GM23338 (cell line): ENCODE data around the gene RALGPS1. TPM values are rescaled to one million over a fixed set of nuclear protein-coding genes. Genes with fewer than 3 reads are reported as not detected.
A peak's percentile ranks its signal among the peaks of the same experiment; 100 is the strongest.

Experiments used
- ATAC-seq: fragments of 200-7000 bp; cut with Tn5 transposase; 3 replicates; pipeline ENCODE4 v1.9.1; 2020
- DNase-seq: peaks from one replicate; pipeline ENCODE4 v3.0.0-alpha.2; 2015; ENCODE audit warnings: low spot score
- H2AFZ ChIP-seq: fragments of 200-600 bp; sonication (generic); 2 replicates; pipeline ENCODE4 v1.8.0; 2016; ENCODE audit warnings: antibody characterized with exemption, mild to moderate bottlenecking, moderate library complexity
- H3F3A ChIP-seq: fragments of 200-600 bp; sonication (generic); replicated peaks from 2 replicates; pipeline ENCODE4 v1.8.0; 2017; ENCODE audit warnings: antibody characterized with exemption, mixed run types, low read depth
- H3K27ac ChIP-seq: fragments of 200-600 bp; sonication (generic); 2 replicates; pipeline ENCODE4 v1.6.1; 2016; ENCODE audit warnings: low read depth
- H3K27me3 ChIP-seq: fragments of 200-600 bp; sonication (generic); 2 replicates; pipeline ENCODE4 v1.8.0; 2016; ENCODE audit warnings: mild to moderate bottlenecking, mixed run types, moderate library complexity; ENCODE audit not compliant: insufficient read depth
- H3K36me3 ChIP-seq: fragments of 200-600 bp; sonication (generic); 2 replicates; pipeline ENCODE4 v1.8.0; 2016; ENCODE audit warnings: mild to moderate bottlenecking; ENCODE audit not compliant: insufficient read depth
- H3K4me1 ChIP-seq: fragments of 200-600 bp; sonication (generic); 2 replicates; pipeline ENCODE4 v1.8.0; 2016; ENCODE audit warnings: mild to moderate bottlenecking, moderate library complexity; ENCODE audit not compliant: insufficient read depth
- H3K4me2 ChIP-seq: fragments of 200-600 bp; sonication (generic); 2 replicates; pipeline ENCODE4 v1.7.1; 2017; ENCODE audit warnings: mixed run types
- H3K4me3 ChIP-seq: fragments of 200-600 bp; sonication (generic); 2 replicates; pipeline ENCODE4 v1.6.1; 2016; ENCODE audit warnings: mixed run types
- H3K79me2 ChIP-seq: fragments of 200-600 bp; sonication (generic); replicated peaks from 2 replicates; pipeline ENCODE4 v1.8.0; 2017; ENCODE audit warnings: mild to moderate bottlenecking; ENCODE audit not compliant: insufficient read depth
- H3K9me2 ChIP-seq: fragments of 200-600 bp; sonication (generic); 2 replicates; pipeline ENCODE4 v1.8.0; 2017; ENCODE audit not compliant: insufficient read depth
- H4K20me1 ChIP-seq: fragments of 200-600 bp; sonication (generic); replicated peaks from 2 replicates; pipeline ENCODE4 v1.8.0; 2017; ENCODE audit warnings: mild to moderate bottlenecking; ENCODE audit not compliant: insufficient read depth
- H3K27ac Mint-ChIP-seq: 2 replicates; pipeline ENCODE4 v1.8.0; 2020; ENCODE audit warnings: inconsistent platforms, mild to moderate bottlenecking, moderate library complexity, mixed read lengths
- H3K27me3 Mint-ChIP-seq: 3 replicates; pipeline ENCODE4 v1.8.0; 2022; ENCODE audit warnings: low read depth, mild to moderate bottlenecking, moderate library complexity, mixed read lengths, inconsistent platforms; ENCODE audit not compliant: insufficient read depth, poor library complexity
- H3K36me3 Mint-ChIP-seq: 3 replicates; pipeline ENCODE4 v1.8.0; 2021; ENCODE audit warnings: low read depth, mild to moderate bottlenecking, inconsistent platforms, moderate library complexity, mixed read lengths
- H3K4me1 Mint-ChIP-seq: 3 replicates; pipeline ENCODE4 v1.8.0; 2020; ENCODE audit warnings: mild to moderate bottlenecking, inconsistent platforms, mixed read lengths
- H3K4me3 Mint-ChIP-seq: 3 replicates; pipeline ENCODE4 v1.8.0; 2021; ENCODE audit warnings: moderate library complexity, mild to moderate bottlenecking, inconsistent platforms, mixed read lengths
- H3K9me3 Mint-ChIP-seq: 3 replicates; pipeline ENCODE4 v1.8.0; 2020; ENCODE audit warnings: moderate library complexity, mild to moderate bottlenecking, inconsistent platforms, mixed read lengths
- CTCF ChIP-seq, 2 experiments: fragments of 200-600 bp in 1 of 2; sonication (generic) in 1 of 2; conservative IDR thresholded peaks; 2 replicates each; pipeline versions ENCODE4 v1.5.1 to v1.6.1; 2016 to 2017; ENCODE audit warnings: antibody characterized with exemption in 2 of 2, low read depth in 2 of 2, mild to moderate bottlenecking in 2 of 2, moderate library complexity in 1 of 2
- JUNB ChIP-seq: IDR thresholded peaks from one replicate; pipeline ENCODE4 v1.6.1; 2016; ENCODE audit warnings: antibody characterized with exemption; ENCODE audit not compliant: unreplicated experiment
- NANOG ChIP-seq: IDR thresholded peaks from 2 replicates; pipeline ENCODE4 v1.6.1; 2016; ENCODE audit warnings: antibody characterized with exemption, borderline replicate concordance
- POLR2AphosphoS5 ChIP-seq: IDR thresholded peaks from 2 replicates; pipeline ENCODE4 v1.6.1; 2016; ENCODE audit warnings: antibody characterized with exemption, low read depth
- REST ChIP-seq: IDR thresholded peaks from one replicate; pipeline ENCODE4 v1.6.1; 2018; ENCODE audit warnings: antibody characterized with exemption; ENCODE audit not compliant: unreplicated experiment
- ZNF331 ChIP-seq: fragments of 250-450 bp; sonication (Bioruptor Pico); IDR thresholded peaks from 2 replicates; pipeline ENCODE4 v1.5.0; 2020; ENCODE audit warnings: low read depth, mild to moderate bottlenecking, moderate library complexity
- ZNF462 ChIP-seq: fragments of 250-450 bp; sonication (Bioruptor Pico); IDR thresholded peaks from 2 replicates; pipeline ENCODE4 v1.5.0; 2020; ENCODE audit warnings: mild to moderate bottlenecking, moderate library complexity
- polyA plus RNA-seq: library from polyadenylated mRNA; unstranded; fragments of >200 nt; fragmentation: Nextera tagmentation; extraction: Ambion mirVana; gene quantifications from 2 replicates; pipeline ENCODE4 v1.2.1, GENCODE V29; 2016
- total RNA-seq: library from RNA; depleted of rRNA; stranded (reverse); fragments of >200 nt; shearing (Covaris generic); gene quantifications from 2 replicates; pipeline ENCODE4 v1.2.3, GENCODE V29; 2014

The RALGPS1 gene
- total and polyA plus RNA-seq, 2 experiments from 2014 or later = 18.2 to 57.1 TPM

GRCh38 chr9:127199001-127199791 lies 284.6 kb downstream of the RALGPS1 start:
- Histone ChIP-seq H2AFZ (no peak overlapping the region), H3K79me2 (no peaks in the 10 kb centered on the region), H3K36me3 (no peaks in the 10 kb centered on the region), H3F3A (no peaks in the 10 kb centered on the region), H3K4me3 (no peak overlapping the region), H3K27ac (no peak overlapping the region; the same call in 1 of the 2 replicates), H3K27me3 (no peaks in the 10 kb centered on the region), H3K4me1 (peaks cover 4% of the 10 kb centered on the region; the same call in 1 of the 2 replicates), H4K20me1 (no peaks in the 10 kb centered on the region), H3K9me2 (no peaks in the 10 kb centered on the region), H3K4me2 (no peak overlapping the region)
- Mint-ChIP-seq H3K9me3 (no peaks in the 10 kb centered on the region), H3K27me3 (peaks cover 11% of the 10 kb centered on the region), H3K36me3 (no peaks in the 10 kb centered on the region), H3K27ac (peak overlapping the region; percentile 62; the same call in 1 of the 2 replicates), H3K4me3 (no peak overlapping the region), H3K4me1 (peaks cover 6% of the 10 kb centered on the region; the same call in 2 of the 3 replicates)
- peak; percentile 88 for ATAC-seq
- peak; percentile 94 for DNase-seq
- TF ChIP-seq POLR2AphosphoS5 (no peak), CTCF (conservative IDR thresholded peaks at IDR 0.05; ENCODE audit: low read depth in 2 of 2) (peak; percentile 82 to 98)

- H3K27ac ChIP-seq = no peak overlapping the region
- H3K36me3 ChIP-seq = no peaks in the 10 kb centered on the region
- H3K4me1 ChIP-seq = peaks cover 4% of the 10 kb centered on the region; the same call in 1 of the 2 replicates
- no peak overlapping the region for H2AFZ ChIP-seq
- no peaks in the 10 kb centered on the region for H3K9me3 Mint-ChIP-seq
- H3K27me3 Mint-ChIP-seq = peaks cover 11% of the 10 kb centered on the region
- peaks cover 6% of the 10 kb centered on the region; the same call in 2 of the 3 replicates for H3K4me1 Mint-ChIP-seq
- H3K9me2 ChIP-seq = no peaks in the 10 kb centered on the region
- no peaks in the 10 kb centered on the region for H3F3A ChIP-seq
- no peaks in the 10 kb centered on the region for H3K36me3 Mint-ChIP-seq
- H3K27ac Mint-ChIP-seq = no peak overlapping the region
- no peak overlapping the region for H3K4me3 ChIP-seq
- H3K27me3 ChIP-seq = no peaks in the 10 kb centered on the region
- H3K4me2 ChIP-seq = no peak overlapping the region
- DNase-seq (no peak), ATAC-seq (no peak)
- no peak overlapping the region for H3K4me3 Mint-ChIP-seq
- no peaks in the 10 kb centered on the region for H3K79me2 ChIP-seq
- H4K20me1 ChIP-seq = no peaks in the 10 kb centered on the region
- TF ChIP-seq ZNF331 (CRISPR knock-in tag) (no peak), POLR2AphosphoS5 (no peak), ZNF462 (no peak), JUNB (no peak), NANOG (no peak), REST (no peak)
These were observed 285.7 kb downstream of the RALGPS1 start for GRCh38 chr9:127200106-127200862.
